ENCODE results near the gene NUDT7.

The NUDT7 gene

GRCh38 chr16:77729951-77730350 is 7.6 kb downstream of the NUDT7 start:
- DNase-seq, result no peak

GRCh38 chr16:77732241-77732946 is 10.1 kb downstream of the NUDT7 start:
- DNase-seq, result no peak

GRCh38 chr16:77736879-77737278 is 14.6 kb downstream of the NUDT7 start:
- no peak for DNase-seq

- no peak for DNase-seq
Measured at GRCh38 chr16:77738706-77739558, 16.6 kb downstream of the NUDT7 start.

GRCh38 chr16:77739559-77739892 is 17.2 kb downstream of the NUDT7 start:
- DNase-seq, result no peak

GRCh38 chr16:77744141-77744540 is 21.8 kb downstream of the NUDT7 start:
- no peak for DNase-seq

GRCh38 chr16:77745972-77746371 is 23.7 kb downstream of the NUDT7 start:
- no peak for DNase-seq

GRCh38 chr16:77748421-77749005 is 26.2 kb downstream of the NUDT7 start:
- DNase-seq, result no peak

- DNase-seq, result no peak
Measured at GRCh38 chr16:77749415-77749814, 27.1 kb downstream of the NUDT7 start.

GRCh38 chr16:77758046-77758445 is 35.7 kb downstream of the NUDT7 start:
- no peak for DNase-seq

- DNase-seq, result no peak
Measured at GRCh38 chr16:77758508-77758907, 36.2 kb downstream of the NUDT7 start.

- no peak for DNase-seq
Measured at GRCh38 chr16:77759201-77759600, 36.9 kb downstream of the NUDT7 start.

- DNase-seq, result no peak
Measured at GRCh38 chr16:77759821-77760220, 37.5 kb downstream of the NUDT7 start.

GRCh38 chr16:77760800-77761199 is 38.5 kb downstream of the NUDT7 start:
- no peak for DNase-seq

- DNase-seq, result no peak
Measured at GRCh38 chr16:77761204-77761603, 38.9 kb downstream of the NUDT7 start.

GRCh38 chr16:77762262-77762661 is 39.9 kb downstream of the NUDT7 start:
- DNase-seq, result no peak

- DNase-seq, result no peak
Measured at GRCh38 chr16:77763994-77764393, 41.7 kb downstream of the NUDT7 start.

- DNase-seq, result no peak
Measured at GRCh38 chr16:77767211-77767610, 44.9 kb downstream of the NUDT7 start.

GRCh38 chr16:77767826-77768225 is 45.5 kb downstream of the NUDT7 start:
- no peak for DNase-seq

GRCh38 chr16:77775911-77776909 is 53.9 kb downstream of the NUDT7 start:
- DNase-seq, result no peak

GRCh38 chr16:77777745-77778144 is 55.4 kb downstream of the NUDT7 start:
- DNase-seq, result no peak

GRCh38 chr16:77780378-77780837 is 58.1 kb downstream of the NUDT7 start:
- DNase-seq, result no peak

GRCh38 chr16:77781091-77781490 is 58.8 kb downstream of the NUDT7 start:
- DNase-seq, result no peak

Data from CD4-positive, alpha-beta T cell treated with Interleukin-4 for 4 hours (primary cell).